SK-N-SH treated with all-trans-retinoic acid at 6 μM for 48 hours (cell line): ENCODE measurements around the gene TBCD.

Experiments used
- ARNTL ChIP-seq: fragments of 450-650 bp; formaldehyde crosslinking; IDR thresholded peaks from 2 replicates; pipeline ENCODE4 v1.5.0; 2020; ENCODE audit warnings: low read depth, mild to moderate bottlenecking, moderate library complexity, borderline replicate concordance
- CREB5 ChIP-seq: fragments of 250-450 bp; sonication (Bioruptor Pico); IDR thresholded peaks from 2 replicates; pipeline ENCODE4 v1.5.1; 2020; ENCODE audit warnings: low read depth, mild to moderate bottlenecking, moderate library complexity
- CSDC2 ChIP-seq: fragments of 250-450 bp; sonication (Bioruptor Pico); IDR thresholded peaks from 2 replicates; pipeline ENCODE4 v1.5.0; 2020; ENCODE audit warnings: mild to moderate bottlenecking, moderate library complexity
- GLIS3 ChIP-seq: fragments of 250-450 bp; sonication (Bioruptor Pico); IDR thresholded peaks from 2 replicates; pipeline ENCODE4 v1.5.0; 2020; ENCODE audit warnings: mild to moderate bottlenecking, moderate library complexity
- PATZ1 ChIP-seq: fragments of 250-450 bp; sonication (Bioruptor Pico); IDR thresholded peaks from 2 replicates; pipeline ENCODE4 v1.8.0; 2020; ENCODE audit warnings: mild to moderate bottlenecking, moderate library complexity, borderline replicate concordance
- POU6F1 ChIP-seq: fragments of 250-450 bp; sonication (Bioruptor Pico); IDR thresholded peaks from 2 replicates; pipeline ENCODE4 v1.8.0; 2021; ENCODE audit warnings: low read depth, mild to moderate bottlenecking, moderate library complexity, borderline replicate concordance
- RARB ChIP-seq: fragments of 250-450 bp; sonication (Bioruptor Pico); IDR thresholded peaks from 2 replicates; pipeline ENCODE4 v1.8.0; 2021; ENCODE audit warnings: mild to moderate bottlenecking, moderate library complexity
- TCF4 ChIP-seq: fragments of 250-450 bp; sonication (Bioruptor Pico); IDR thresholded peaks from 2 replicates; pipeline ENCODE4 v1.8.0; 2021; ENCODE audit warnings: mild to moderate bottlenecking, moderate library complexity, borderline replicate concordance
- ZC3H10 ChIP-seq: fragments of 250-450 bp; sonication (Bioruptor Pico); IDR thresholded peaks from 2 replicates; pipeline ENCODE4 v1.5.1; 2021; ENCODE audit warnings: mild to moderate bottlenecking, moderate library complexity
- ZFP3 ChIP-seq: fragments of 250-450 bp; sonication (Bioruptor Pico); IDR thresholded peaks from 2 replicates; pipeline ENCODE4 v1.5.0; 2020; ENCODE audit warnings: mild to moderate bottlenecking, moderate library complexity
- ZNF70 ChIP-seq: fragments of 450-650 bp; formaldehyde crosslinking; IDR thresholded peaks from 2 replicates; pipeline ENCODE4 v1.5.0; 2020; ENCODE audit warnings: mild to moderate bottlenecking, moderate library complexity
- TF ChIP-seq, protein P1 (sequence below): fragments of 250-450 bp; sonication (Bioruptor Pico); IDR thresholded peaks from 2 replicates; pipeline ENCODE4 v1.5.0; 2020; ENCODE audit warnings: mild to moderate bottlenecking, moderate library complexity

DNA sequence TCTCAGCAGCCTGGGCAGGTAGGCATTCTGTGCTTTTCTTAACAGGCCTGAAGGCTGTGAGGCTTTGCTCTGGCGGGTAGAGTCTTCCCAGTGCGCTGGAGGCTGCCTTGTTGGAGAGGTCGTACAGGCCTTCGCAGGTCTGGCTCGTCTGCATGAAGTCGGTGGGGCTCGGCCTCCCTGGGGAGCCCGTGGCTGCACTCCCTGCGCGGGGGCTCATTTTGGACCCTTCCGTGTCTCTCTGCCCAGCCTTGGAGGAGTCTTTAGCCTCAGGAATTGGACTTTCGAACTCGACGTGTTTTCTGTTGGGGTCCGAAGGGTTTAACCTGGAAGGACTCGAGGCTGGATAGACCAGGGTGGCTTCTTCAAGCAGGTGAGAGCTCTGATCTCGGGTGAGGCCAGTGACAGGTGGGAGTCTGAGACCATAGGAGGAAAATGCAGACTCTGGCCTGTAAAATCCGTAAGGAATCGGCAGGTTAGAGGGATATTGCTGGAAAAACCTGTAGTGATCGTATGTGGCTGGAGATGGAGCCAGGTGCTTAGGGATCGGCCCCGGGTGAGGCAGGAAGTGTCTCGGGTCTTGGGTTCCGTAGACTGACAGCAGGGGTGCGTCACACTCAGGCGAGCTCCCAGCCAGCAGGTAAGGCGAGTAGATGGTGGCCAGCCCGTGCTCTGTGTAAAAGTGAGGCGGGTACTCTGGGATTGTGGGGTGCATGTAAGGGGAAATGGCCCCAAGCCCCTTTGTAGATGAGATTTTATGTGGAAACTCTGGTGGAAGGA lies 79.4 kb downstream of the TBCD start:
- TF ChIP-seq CREB5 (CRISPR knock-in tag) (no peak), TCF4 (no peak), ZFP3 (CRISPR knock-in tag) (no peak), ZNF70 (no peak), POU6F1 (CRISPR knock-in tag) (no peak), PATZ1 (CRISPR knock-in tag) (no peak), CSDC2 (no peak), GLIS3 (CRISPR knock-in tag) (no peak), ZC3H10 (CRISPR knock-in tag) (no peak), ARNTL (CRISPR knock-in tag) (no peak), RARB (CRISPR knock-in tag) (no peak)
- TF ChIP-seq, protein P1, sequence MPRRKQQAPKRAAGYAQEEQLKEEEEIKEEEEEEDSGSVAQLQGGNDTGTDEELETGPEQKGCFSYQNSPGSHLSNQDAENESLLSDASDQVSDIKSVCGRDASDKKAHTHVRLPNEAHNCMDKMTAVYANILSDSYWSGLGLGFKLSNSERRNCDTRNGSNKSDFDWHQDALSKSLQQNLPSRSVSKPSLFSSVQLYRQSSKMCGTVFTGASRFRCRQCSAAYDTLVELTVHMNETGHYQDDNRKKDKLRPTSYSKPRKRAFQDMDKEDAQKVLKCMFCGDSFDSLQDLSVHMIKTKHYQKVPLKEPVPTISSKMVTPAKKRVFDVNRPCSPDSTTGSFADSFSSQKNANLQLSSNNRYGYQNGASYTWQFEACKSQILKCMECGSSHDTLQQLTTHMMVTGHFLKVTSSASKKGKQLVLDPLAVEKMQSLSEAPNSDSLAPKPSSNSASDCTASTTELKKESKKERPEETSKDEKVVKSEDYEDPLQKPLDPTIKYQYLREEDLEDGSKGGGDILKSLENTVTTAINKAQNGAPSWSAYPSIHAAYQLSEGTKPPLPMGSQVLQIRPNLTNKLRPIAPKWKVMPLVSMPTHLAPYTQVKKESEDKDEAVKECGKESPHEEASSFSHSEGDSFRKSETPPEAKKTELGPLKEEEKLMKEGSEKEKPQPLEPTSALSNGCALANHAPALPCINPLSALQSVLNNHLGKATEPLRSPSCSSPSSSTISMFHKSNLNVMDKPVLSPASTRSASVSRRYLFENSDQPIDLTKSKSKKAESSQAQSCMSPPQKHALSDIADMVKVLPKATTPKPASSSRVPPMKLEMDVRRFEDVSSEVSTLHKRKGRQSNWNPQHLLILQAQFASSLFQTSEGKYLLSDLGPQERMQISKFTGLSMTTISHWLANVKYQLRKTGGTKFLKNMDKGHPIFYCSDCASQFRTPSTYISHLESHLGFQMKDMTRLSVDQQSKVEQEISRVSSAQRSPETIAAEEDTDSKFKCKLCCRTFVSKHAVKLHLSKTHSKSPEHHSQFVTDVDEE (CRISPR knock-in tag): no peak
